Kidney capillary endothelial cell (primary cell): Measurements from ENCODE around the gene CCDC174.

Experiments
- DNase-seq: peaks from one replicate; pipeline ENCODE4 v3.0.0-alpha.2; 2018; ENCODE audit warnings: low spot score

CCDC174 gene

GRCh38 chr3:14625443-14625842 is 26.1 kb upstream of the CCDC174 start:
- no peak for DNase-seq

GRCh38 chr3:14627815-14628214 is 23.7 kb upstream of the CCDC174 start:
- DNase-seq: no peak

GRCh38 chr3:14628406-14628805 is 23.2 kb upstream of the CCDC174 start:
- no peak for DNase-seq

GRCh38 chr3:14630404-14631100 is 21.0 kb upstream of the CCDC174 start:
- no peak for DNase-seq

- no peak for DNase-seq
Measured at GRCh38 chr3:14631101-14631497, 20.5 kb upstream of the CCDC174 start.

GRCh38 chr3:14631687-14632441 is 19.7 kb upstream of the CCDC174 start:
- DNase-seq: no peak

- no peak for DNase-seq
Measured at GRCh38 chr3:14632442-14632930, 19.1 kb upstream of the CCDC174 start.

GRCh38 chr3:14633417-14633816 is 18.1 kb upstream of the CCDC174 start:
- DNase-seq: no peak

GRCh38 chr3:14633819-14634424 is 17.6 kb upstream of the CCDC174 start:
- DNase-seq: peak; percentile 71

- peak; percentile 98 for DNase-seq
Measured at GRCh38 chr3:14634763-14635400, 16.7 kb upstream of the CCDC174 start.

- no peak for DNase-seq
Measured at GRCh38 chr3:14636496-14637087, 15.0 kb upstream of the CCDC174 start.

- DNase-seq: no peak
Measured at GRCh38 chr3:14640157-14640562, 11.4 kb upstream of the CCDC174 start.

- DNase-seq: no peak
Measured at GRCh38 chr3:14640734-14641133, 10.8 kb upstream of the CCDC174 start.

GRCh38 chr3:14641346-14641745 is 10.2 kb upstream of the CCDC174 start:
- DNase-seq: no peak

GRCh38 chr3:14645453-14645852 is 6.1 kb upstream of the CCDC174 start:
- no peak for DNase-seq

- no peak for DNase-seq
Measured at GRCh38 chr3:14646131-14646573, 5.4 kb upstream of the CCDC174 start.

GRCh38 chr3:14646589-14647413 is 4.8 kb upstream of the CCDC174 start:
- no peak for DNase-seq

- DNase-seq: no peak
Measured at GRCh38 chr3:14647976-14648955, 3.3 kb upstream of the CCDC174 start.

- no peak for DNase-seq
Measured at GRCh38 chr3:14649466-14649865, 2.1 kb upstream of the CCDC174 start.

GRCh38 chr3:14650193-14650592 is 1.4 kb upstream of the CCDC174 start:
- no peak for DNase-seq
